Right renal pelvis (tissue), 4 donors: ENCODE measurements around the gene PXDC1. TPM values are rescaled to one million over a fixed set of nuclear protein-coding genes. Genes with fewer than 3 reads are reported as not detected.
"Not testable (repeated sequence)": the region's sequence is repeated elsewhere in the genome, so short reads cannot be mapped to it uniquely, and the experiment has no call there.

Experiments
- DNase-seq, 4 donors: peaks; one replicate each; pipeline ENCODE4 v3.0.0-alpha.2; 2013; ENCODE audit warnings: low read depth in 4 of 4, low spot score in 3 of 4, missing footprints in 1 of 4
- polyA plus RNA-seq, 4 donors: library from polyadenylated mRNA; unstranded; fragments of 120-200 nt; gene quantifications; one replicate each; pipeline ENCODE4 v1.2.1, GENCODE V29; 2013; ENCODE audit not compliant: insufficient read length in 4 of 4

PXDC1 gene
- polyA plus RNA-seq, 4 donors: 22.1 to 23.0 (median 22.9) TPM

GRCh38 chr6:3687847-3688246 lies 63.7 kb downstream of the PXDC1 start:
- DNase-seq: no peak

- no peak for DNase-seq
Observed at GRCh38 chr6:3683331-3683730, 68.2 kb downstream of the PXDC1 start.

- no peak for DNase-seq
Observed at GRCh38 chr6:3678946-3679345, 72.6 kb downstream of the PXDC1 start.

DNA sequence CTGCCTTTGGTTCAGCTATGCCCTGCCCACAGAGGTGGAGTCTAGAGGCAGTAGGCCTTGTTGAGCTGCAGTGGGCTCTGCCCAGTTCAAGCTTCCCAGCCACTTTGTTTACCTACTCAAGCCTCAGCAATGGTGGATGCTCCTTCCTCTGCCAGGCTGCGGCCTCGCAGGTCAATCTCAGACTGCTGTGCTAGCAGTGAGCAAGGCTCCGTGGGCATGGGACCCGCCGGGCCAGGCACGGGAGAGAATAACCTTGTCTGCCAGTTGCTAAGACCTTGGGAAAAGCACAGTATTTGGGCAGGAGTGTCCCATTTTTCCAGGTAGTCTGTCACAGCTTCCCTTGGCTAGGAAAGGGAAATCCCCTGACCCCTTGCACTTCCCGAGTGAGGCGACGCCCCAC lies 73.8 kb downstream of the PXDC1 start:
- not testable (repeated sequence) for DNase-seq

DNA sequence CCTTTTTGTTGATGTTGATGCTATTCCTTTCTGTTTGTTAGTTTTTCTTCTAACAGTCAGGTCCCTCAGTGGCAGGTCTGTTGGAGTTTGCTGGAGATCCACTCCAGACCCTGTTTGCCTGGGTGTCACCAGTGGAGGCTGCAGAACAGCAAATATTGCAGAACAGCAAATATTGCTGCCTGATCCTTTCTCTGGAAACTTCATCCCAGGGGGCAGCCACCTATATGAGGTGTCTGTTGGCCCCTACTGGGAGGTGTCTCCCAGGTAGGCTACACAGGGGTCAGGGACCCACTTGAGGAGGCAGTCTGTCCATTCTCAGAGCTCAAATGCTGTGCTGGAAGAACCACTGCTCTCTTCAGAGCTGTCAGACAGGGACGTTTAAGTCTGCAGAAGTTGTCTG lies 74.2 kb downstream of the PXDC1 start:
- not testable (repeated sequence) for DNase-seq

Other genes with a start within 250 kb of the PXDC1 start
- gene FAM50B, start 97.7 kb upstream of the PXDC1 start, polyA plus RNA-seq: 10 to 100 TPM; 12.1 to 15.8 (median 13.5) TPM